GM19035 (cell line): ENCODE measurements around the gene ANO9.

Experiments used
- ATAC-seq: cut with Tn5 transposase; IDR thresholded peaks from one replicate; pipeline ENCODE4 v1.9.1; 2021; ENCODE audit not compliant: unreplicated experiment

The ANO9 gene

DNA sequence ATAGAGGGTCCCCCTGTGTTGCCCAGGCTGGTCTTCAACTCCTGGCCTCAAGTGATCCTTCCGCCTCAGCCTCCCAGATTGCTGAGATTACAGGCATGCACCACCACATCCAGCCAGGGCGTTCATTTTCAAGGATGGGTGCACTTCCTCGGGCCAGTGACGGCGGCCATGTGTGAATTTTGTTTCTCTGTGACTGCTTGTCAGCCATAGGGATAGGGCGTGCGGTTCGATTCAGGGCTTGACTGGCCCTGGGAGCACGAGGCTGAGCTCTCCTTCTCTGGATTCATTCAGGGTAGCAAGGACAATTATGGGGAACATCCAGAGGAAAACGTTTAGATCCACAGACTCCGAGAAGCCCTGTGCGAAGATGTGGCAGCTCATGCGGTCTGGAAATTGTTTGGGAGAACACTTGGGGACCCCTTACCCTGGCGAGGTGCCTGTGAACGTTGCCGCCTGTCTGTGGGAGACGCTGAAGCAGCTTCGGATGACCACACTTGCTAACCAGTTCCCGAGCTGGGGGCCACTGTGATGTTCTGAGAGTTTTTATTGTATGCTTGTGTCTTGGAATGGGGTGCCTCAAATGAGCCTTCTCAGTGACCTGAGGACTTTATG lies 11.2 kb upstream of the ANO9 start:
- no peak for ATAC-seq

DNA sequence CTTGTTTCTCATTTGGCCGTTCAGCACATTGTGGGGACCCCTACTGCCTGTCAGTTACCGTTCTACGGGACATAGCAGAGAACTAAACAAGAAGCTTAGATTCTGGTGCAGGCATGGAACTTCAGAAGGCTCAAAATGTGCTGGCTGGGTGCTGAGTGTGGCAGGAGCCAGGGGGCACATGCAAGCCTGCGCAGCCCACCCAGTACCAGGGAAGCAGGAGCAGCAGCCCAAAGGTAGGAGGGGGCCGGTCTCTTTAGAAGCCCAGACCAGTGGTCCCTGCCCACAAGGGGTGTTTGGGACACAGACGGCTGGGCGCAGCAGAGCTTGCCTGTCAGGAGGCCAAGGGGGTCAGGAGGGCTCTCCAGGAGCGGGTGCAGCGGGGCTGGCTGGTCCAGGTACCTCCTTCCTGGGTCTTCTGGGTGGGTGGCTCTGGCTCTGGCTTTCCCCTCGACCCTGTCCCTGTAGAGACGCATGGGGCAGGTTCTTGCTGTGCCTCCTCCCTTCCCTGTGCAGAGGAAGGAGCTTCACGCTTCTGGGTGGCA lies 10.5 kb upstream of the ANO9 start:
- ATAC-seq, result no peak

DNA sequence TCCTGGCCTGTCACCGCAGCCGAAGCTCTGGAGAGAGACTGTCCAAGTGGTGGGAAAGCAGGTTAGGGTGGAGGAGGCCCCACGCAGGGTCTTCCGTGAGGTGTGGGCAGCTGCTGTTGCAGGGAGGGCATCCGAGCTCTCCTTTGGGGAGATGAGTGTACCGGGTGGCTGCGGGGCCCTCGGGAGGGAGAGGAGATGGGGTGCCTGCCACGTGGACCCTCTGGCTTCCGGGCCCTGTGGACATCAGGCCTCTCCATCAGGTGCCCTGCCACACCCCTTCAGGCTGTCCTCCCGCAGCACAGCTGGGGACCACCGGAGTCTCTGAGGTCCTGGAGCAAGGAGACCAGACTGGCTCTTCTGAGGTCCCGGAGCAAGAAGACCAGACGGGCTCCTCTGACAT lies 9.9 kb upstream of the ANO9 start:
- no peak for ATAC-seq

DNA sequence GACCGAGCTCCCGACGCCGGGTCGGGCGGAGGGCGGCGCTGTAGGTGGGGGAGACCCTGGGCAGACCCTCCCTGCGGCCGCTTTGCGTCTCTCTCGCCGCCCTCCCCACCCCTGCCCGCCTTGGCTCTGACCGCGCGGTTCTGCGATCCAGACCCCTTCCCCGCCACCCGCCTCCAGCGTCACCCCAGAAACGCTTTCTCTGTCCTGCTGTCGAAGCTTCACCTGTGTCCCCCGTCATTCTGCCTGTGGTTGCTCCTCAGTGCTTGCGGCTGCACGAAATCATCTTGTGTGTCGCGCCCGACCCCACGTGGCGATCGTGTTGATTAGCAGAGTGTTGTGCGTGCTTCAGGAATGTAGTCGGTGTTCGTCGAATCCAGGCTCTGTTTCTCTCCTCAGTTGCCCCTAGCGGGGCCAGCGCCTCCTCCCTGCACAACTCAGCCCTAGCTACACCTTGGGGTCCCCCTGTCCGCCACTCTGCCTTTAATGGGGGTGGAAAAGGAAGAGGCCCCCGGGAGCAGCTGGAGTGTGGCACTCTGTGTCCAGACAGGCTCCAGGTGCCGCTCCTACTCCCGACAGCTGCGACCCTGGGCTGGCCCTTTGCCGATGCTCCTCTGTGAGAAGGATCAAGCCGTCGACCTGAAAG lies 9.1 kb upstream of the ANO9 start:
- peak; percentile 12 for ATAC-seq

DNA sequence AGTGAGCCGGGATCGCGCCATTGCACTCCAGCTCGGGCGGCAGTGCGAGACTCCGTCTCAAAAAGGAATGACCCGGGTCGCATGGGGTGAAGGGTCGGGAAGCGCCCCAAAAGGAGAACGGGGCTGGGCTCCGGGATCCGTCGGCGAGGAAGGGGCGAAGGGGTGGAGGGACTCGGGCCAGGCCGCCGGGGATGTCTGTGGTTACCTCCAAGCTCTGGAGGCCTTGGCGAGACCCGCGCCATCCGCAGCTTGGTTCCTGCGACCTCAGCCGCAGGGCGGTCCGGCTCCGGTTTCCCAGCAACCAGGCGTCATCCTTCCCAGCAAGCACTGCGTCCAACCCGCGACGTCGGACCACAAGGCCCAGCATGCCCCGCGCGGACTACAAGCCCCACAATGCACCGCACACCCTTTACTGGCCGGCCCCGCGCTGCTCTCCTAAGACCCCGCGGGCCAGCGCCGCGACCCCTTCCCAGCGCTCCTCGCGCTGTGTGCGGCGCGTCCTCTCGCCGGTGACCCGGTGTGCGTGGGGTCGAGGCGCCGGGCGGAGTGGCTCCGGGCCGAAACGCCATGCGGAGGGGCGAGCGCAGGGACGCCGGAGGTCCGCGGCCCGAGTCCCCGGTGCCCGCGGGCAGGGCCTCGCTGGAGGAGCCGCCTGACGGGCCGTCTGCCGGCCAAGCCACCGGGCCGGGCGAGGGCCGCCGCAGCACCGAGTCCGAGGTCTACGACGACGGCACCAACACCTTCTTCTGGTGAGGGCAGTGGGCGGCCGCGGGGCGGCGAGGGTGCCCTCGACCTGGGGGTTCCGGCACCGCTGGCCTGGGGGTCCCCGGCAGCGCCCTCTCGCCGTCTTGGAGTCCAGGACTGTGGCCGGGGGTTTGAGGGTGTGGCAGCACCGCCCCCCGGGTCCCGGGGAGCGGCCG lies 8.3 kb upstream of the ANO9 start, which contains the start of gene PTDSS2:
Gene PTDSS2, plus strand, starts transcription at position 391 of the 920 bp plus-strand sequence. Its CDS starts 177 bp downstream, at position 568.
- peak; percentile 76 for ATAC-seq

DNA sequence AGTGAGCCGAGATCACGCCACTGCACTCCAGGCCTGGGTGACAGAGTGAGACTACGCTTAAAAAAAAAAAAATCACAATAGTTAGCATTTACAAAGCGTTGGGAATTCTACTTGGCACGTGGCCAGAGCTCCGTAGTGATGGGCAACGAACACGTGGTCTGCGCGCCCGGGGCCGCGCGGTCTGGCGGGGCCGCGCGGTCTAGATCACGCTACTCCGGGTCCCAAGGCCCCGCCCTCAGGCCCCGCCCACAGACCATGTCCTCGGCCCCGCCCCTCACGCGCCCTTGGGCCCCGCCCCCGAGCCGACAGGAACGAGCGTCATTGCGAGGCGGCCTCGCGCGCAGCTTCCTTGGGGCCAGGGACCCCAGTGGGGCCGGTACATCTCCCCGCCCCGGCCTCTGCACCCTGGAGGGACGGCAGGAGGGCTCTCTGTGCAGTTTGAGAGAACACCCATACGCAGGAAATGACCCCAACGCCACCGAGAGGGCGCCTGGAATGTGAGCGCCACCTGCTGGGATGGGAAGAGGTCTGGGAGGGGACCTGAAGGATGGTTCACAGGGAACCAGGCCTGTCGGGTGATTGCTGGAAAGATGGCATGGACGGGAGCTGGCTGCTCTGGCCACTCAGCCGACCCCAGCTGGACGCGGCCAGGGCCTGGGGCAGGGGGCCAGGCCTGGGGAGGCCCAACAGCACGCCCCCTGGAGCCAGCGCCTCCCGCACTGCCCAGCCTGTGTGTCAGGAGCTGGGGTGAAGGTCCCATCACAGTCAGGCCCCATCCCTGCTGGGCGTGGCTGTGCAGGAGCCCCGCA lies 6.3 kb upstream of the ANO9 start:
- peak; percentile 51 for ATAC-seq

DNA sequence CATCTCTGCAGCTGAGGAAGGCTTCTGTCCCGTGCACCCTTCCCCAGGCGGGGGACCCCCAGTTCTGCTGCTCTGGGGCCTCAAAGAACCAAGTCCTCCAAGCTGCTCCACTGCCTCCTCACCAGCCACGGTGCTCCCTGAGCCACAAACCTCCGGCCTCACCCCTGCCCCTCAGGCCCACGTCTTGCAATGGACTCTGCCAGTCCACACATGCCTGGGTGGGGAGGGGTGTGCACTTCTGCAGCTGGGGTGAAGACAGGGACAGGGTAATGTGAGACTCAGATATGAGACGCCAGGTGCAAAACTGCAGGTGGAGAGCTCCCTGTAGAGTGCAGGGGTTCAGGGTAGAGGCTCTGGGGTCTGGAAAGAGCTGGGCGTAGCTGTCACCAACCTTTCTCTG lies 5.1 kb upstream of the ANO9 start:
- ATAC-seq, result no peak

DNA sequence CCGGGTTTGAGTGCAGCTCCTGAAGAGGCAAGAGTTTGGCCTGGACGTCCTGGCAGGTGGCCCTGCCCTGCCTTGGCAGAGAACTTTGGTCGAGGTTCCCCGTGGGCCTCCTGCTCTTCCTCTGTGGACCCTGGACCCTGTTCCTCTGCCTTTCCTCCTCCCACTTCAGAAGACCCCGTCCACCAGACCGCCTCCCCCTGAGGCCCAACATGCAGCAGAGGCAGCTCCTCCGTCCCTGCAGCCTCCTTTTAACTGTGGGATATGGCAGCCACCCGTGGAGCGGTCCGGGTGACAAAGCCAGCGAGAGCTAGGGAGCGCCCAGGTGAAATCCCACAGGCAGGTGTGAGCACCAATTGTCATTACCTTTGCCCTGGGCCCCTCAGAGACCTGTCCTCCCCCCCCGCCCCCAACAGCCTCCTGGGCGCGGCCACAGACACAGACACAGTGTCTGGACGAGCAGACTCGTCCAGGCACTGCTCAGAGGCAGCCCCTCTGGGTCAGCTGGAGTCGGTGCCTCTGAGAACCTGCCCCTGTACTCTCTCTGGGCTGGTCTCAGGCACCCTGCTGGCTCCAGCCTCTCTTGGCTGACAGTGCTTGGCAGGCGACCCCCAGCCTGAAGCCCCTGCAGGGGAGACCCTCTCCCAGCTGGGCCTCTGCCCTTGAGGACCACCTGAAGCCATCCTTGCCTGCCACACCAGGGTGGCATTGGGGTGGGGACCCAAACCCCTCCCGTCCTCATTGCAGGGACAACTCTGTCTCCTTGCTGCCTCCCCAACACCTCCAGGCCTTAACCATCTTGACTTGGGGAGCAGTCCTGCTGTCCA lies 4.2 kb upstream of the ANO9 start:
- no peak for ATAC-seq

DNA sequence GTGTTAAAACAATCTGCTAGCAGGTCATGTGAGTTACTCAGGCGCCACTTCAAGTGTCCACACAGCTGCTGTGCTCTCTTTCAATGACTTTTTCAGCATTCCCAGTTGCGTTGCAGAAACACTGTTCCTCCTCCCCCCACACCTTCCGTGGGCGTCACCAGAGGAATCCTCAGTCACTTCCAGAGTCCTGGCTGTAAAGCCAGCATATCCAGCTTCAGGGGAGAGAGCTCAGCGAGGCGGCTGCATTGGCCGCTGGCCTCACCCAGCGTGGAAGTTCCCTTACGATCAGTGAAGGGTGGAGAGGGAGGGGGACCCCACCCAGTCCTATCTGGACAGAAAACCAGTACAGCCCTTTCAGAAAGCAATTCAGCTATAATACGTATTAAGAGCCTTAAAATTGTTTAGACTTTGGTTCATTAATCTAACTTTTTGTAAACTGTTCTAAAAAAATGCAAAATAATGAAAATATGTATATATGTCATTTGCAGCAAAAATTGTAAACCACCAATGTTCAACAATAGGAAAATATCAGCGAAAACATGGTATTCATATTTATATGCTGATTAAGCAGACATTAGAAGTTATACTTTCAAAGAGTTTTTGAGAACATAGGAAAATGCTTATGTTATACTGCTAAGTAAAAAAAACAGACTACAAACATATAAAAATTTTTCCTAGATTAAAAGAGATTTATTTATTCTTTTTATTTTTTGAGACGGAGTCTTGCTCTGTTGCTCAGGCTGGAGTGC lies 2.8 kb upstream of the ANO9 start:
- no peak for ATAC-seq

DNA sequence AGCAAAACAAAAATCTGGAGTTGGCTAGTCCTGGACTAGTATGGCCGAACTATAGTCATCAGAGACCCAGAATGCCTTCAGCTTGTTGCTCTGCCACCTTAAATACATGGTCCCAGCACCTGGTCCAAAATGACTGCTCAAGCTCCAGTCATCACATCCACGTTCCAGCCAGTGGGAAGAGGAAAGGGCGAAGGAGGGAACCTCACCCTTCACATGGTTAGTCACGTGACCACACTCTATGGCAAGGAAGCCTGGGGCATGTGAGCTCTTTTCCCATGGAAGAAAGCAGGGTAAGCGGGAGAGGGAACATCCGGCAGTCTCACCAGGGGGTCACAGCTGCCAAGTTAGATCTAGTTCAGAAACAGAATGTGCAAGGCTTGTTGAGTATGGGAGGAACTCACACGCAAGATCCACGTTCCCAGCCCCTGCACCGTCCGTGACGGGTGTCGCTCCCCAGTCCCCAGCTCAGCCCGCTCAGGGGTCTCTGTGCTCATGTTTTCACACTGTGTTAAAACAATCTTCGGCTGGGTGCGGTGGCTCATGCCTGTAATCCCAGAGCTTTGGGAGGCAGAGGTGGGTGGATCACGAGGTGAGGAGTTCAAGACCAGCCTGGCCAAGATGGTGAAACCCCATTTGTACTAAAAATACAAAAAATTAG lies 1.9 kb upstream of the ANO9 start:
- no peak for ATAC-seq

DNA sequence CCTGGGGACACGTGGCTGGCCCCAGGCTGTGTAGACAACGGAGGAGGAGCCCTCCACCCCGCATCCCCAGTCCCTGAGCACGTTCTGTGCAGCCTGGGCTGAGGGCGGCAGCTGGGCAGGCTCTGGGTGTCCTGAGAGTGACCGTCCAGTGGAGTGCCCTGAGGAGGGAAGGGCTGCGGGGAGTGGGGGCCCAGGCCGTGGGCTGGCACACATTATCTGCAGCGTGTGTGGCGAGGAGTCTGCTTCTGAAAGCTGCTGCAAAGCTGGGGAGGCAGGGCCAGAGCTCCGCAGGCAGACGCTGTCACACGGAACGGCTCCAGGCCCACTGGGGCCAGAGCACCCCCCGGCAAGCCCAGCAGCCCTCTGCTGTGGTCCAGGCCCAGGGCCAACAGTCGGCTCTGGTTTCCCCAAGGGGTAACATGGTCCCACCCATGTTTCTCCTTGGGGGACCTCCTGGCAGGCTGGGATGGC lies 835 bp upstream of the ANO9 start:
- ATAC-seq, result no peak

DNA sequence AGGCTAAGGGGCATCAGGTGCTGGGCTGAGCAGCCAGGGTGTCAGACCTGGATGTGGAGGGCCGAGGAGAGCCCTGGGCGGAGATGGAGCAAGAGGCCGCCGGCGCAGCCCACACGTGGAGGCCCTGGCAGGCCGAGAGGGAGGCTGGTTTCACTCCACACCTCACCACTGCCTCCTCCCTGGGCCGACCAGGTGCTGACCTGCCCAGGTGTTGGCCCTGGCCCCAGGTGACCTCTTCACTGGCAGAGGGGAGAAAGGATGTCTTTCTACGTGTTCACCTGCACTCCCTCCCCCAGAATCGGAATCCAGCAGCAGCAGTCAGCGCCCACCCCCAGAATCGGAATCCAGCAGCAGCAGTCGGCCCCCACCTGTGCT lies 781 bp downstream of the ANO9 start:
- ATAC-seq, result no peak

DNA sequence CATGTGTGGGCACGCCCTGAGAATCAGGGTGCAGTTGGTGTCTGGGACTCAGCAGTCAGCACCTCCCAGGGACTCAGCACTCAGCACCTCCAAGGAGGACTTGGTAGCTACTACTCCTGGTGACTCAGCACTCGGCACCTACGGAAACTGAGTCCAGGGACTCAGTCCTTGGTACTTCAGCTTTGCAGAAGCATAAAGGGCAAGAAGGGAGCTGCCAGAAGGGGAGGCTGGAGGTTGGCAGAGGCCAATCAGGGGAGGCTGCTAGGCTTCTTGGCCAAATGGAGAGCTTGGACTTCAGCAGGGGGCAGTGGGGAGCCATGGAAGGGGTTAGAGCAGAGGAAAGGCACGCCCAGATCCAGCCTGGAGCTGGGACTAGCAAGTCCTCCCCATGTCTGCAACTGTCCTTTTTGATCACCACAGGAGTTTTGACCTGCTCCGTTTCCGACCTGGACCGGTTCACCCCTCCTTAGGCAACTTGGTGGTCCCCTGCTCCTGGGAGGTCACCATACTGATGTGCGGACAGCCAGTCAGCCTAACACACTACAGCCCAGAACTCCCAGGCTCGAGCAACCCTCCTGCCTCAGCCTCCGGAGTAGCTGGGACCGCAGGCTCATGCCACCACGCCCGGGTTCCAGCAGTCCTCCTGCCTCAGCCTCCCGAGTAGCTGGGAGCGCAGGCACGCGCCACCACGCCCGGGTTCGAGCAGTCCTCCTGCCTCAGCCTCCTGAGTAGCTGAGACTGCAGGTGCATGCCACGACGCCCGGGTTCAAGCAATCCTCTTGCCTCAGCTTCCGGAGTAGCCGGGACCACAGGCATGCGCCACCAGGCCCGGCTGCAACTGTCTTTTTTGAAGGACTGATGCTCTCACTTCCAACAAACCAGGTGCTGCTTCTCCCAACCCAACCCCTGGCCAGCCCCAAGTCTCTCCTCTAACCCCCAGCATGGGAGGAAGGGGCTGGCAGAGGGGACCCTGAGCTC lies 1.5 kb downstream of the ANO9 start:
- ATAC-seq, result no peak

DNA sequence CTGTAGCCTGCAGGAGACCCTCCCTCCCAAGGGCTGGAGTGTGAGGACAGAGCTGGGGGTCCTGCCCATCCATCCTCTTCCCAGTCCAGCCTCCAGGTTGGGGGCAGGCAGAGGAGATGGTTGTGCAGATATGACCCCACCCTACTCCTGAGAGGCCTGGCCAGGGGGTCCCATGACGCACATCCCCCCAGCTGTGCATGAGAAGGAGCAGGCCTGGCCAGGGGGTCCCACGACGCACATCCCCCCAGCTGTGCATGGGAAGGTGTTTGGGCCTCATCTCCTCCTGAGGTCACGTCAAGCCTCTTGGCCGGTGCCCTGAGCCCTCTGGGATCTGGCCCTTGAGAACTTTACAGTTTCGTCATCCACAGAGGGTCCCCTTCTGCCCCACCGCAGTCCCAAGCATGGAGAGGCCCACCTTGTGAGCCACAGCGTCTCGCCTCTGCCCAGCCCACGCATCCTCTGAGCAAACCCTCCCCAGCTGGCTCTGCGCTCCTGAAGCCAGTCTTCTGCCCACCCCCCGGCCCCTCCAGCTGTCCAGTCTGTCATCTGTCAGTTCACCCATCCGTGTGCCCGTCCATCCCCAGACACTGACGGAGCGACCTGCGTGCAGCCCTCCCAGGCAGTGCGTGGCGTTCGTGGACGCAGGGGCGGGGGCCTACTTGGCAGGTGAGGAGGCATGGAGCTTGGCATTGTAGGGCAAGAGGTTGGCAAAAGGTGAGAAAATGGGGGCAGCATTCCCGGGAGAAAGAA lies 2.3 kb downstream of the ANO9 start:
- no peak for ATAC-seq

DNA sequence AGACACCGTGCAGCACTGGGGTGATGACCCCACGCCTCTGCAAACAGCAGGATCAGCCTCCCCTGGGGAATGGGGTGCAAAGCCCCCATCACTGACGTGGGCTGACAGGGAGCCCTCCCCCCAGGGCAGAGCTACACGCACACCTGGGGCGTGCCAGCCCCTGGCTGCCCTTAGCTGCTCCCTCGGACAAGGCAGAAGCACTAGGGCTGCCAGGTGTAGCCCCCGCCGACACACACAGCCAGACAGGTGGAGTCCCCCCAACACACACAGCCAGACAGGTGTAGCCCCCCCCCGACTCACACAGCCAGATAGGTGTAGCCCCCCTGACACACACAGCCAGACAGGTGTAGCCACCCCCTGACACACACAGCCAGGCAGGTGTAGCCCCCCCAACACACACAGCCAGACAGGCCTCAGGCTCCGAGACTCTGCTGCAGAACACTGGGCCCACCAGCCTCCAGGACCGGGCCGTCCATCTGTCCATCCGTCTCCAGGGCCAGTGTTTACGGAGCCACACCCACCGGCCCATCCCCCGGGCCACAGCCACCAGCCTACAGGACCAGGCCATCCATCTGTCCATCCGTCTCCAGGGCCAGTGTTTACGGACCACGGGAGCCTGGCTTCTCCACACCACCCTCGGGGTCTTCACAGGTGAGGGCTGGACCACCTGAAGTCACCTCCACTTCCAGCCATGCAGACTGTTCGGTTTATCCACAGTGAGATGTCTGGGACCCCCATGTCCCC lies 3.5 kb downstream of the ANO9 start:
- ATAC-seq, result no peak

DNA sequence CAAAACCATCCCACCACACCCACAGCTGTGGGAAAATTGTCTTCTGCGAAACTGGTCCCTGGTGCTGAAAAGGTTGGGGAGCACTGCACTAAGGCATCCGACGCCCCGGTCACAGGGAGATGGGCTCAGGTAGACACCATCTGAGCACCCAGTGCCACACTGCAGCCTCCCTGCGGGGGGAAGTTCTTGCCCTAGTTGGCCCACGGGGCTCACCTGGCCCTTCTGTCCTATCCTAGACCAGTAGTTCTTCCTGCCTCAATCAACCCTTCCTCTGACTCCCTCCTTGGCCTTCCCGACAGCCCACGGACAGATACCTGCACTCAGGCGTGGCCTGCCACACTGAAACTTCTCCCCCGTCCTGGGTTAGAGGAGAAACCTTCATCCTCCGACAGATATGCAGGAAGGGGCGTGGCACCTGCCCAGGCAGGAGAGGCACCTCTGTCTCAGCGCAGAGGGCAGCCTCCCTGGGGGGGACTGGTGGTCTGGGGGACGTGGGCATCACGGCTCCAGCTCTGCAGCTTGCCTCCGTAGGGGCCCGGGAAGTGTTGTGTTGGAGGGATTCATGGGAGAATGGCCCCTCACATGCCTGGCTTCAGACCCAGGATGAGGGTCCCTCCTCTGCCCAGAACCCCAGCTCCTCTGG lies 4.5 kb downstream of the ANO9 start:
- ATAC-seq, result no peak
